HepG2 (cell line): ENCODE data around the gene CASP6. TPM values are rescaled to one million over a fixed set of nuclear protein-coding genes. Genes with fewer than 3 reads are reported as not detected.

Experiments
- CREB1 ChIP-seq, 2 experiments: fragments of 450-650 bp in 1 of 2; IDR thresholded peaks; 2 replicates each; pipeline ENCODE4 v1.6.1; 2016 to 2017; ENCODE audit warnings: control low read depth in 1 of 2, mild to moderate bottlenecking in 1 of 2, missing compliant biosample characterization in 1 of 2, missing genetic modification characterization in 1 of 2
- MIER3 ChIP-seq: IDR thresholded peaks from 2 replicates; pipeline ENCODE4 v1.6.1; 2016; ENCODE audit warnings: missing compliant biosample characterization, borderline replicate concordance
- NCOA1 ChIP-seq: sonication (generic); formaldehyde crosslinking; IDR thresholded peaks from 2 replicates; pipeline ENCODE4 v1.9.0; 2021; ENCODE audit warnings: missing genetic modification reagents
- TIGD3 ChIP-seq: sonication (generic); formaldehyde crosslinking; IDR thresholded peaks from 2 replicates; pipeline ENCODE4 v1.5.1; 2020; ENCODE audit warnings: mild to moderate bottlenecking, missing genetic modification reagents, borderline replicate concordance
- ZFY ChIP-seq: sonication (generic); formaldehyde crosslinking; IDR thresholded peaks from 2 replicates; pipeline ENCODE4 v1.4.0; 2020; ENCODE audit warnings: missing genetic modification reagents
- ZNF263 ChIP-seq: sonication (generic); formaldehyde crosslinking; IDR thresholded peaks from 2 replicates; pipeline ENCODE4 v1.4.0; 2020; ENCODE audit warnings: missing genetic modification reagents
- ZNF318 ChIP-seq: sonication (generic); formaldehyde crosslinking; IDR thresholded peaks from 2 replicates; pipeline ENCODE4 v1.4.0; 2020; ENCODE audit warnings: mild to moderate bottlenecking, missing genetic modification reagents
- ZNF512B ChIP-seq: sonication (generic); formaldehyde crosslinking; IDR thresholded peaks from 2 replicates; pipeline ENCODE4 v1.5.1; 2020; ENCODE audit warnings: missing genetic modification reagents, mild to moderate bottlenecking, borderline replicate concordance
- ZNF549 ChIP-seq: sonication (generic); formaldehyde crosslinking; IDR thresholded peaks from 2 replicates; pipeline ENCODE4 v1.5.0; 2020; ENCODE audit warnings: missing genetic modification reagents
- ZNF572 ChIP-seq: sonication (generic); formaldehyde crosslinking; IDR thresholded peaks from 2 replicates; pipeline ENCODE4 v1.5.1; 2020; ENCODE audit warnings: mild to moderate bottlenecking, missing genetic modification reagents
- ZNF782 ChIP-seq: sonication (generic); formaldehyde crosslinking; IDR thresholded peaks from 2 replicates; pipeline ENCODE4 v1.4.0; 2020; ENCODE audit warnings: missing genetic modification reagents, mild to moderate bottlenecking, borderline replicate concordance
- ZSCAN30 ChIP-seq: sonication (generic); formaldehyde crosslinking; IDR thresholded peaks from 2 replicates; pipeline ENCODE4 v1.5.0; 2020; ENCODE audit warnings: mild to moderate bottlenecking, missing genetic modification reagents
- polyA plus RNA-seq, 8 experiments: library from polyadenylated mRNA; depleted of rRNA in 3 of 8; stranded (reverse) in 7 of 8; unstranded in 1 of 8; fragments of >200 nt; fragmentation: Illumina TruSeq in 4 of 8; extraction: Trizol in 4 of 8; gene quantifications; 2 replicates each; pipeline versions ENCODE4 v1.2.1 to v1.2.3, GENCODE V29; 2011 to 2016; ENCODE audit warnings: low read depth in 4 of 8, missing spikeins in 1 of 8, mixed read lengths in 1 of 8; ENCODE audit not compliant: insufficient read depth in 1 of 8
- total RNA-seq, 5 experiments: library from RNA; depleted of rRNA; stranded (reverse); fragments of >200 nt; fragmentation: Illumina TruSeq; extraction: Trizol; gene quantifications; 2 replicates each; pipeline ENCODE4 v1.2.3, GENCODE V29; 2016; ENCODE audit warnings: low read depth in 1 of 5

CASP6 gene
- total and polyA plus RNA-seq, 2 of the 13 experiments (the other 11 are each of a cell fraction or from before 2014, with no cell fraction given), result 19.7 to 34.6 TPM

- peak; percentile 46; the same call in 1 of the 2 replicates for TF ChIP-seq ZNF318 (CRISPR knock-in tag)
- TF ChIP-seq MIER3 (CRISPR knock-in tag), result no peak
- TF ChIP-seq ZNF549 (CRISPR knock-in tag), result no peak
- TF ChIP-seq ZNF572 (CRISPR knock-in tag), result no peak
- 0 out of 2 replicates have a peak, but pooled peaks have one; percentile 19 for TF ChIP-seq ZNF512B (CRISPR knock-in tag)
- TF ChIP-seq NCOA1 (CRISPR knock-in tag), result no peak
- no peak for TF ChIP-seq ZSCAN30 (CRISPR knock-in tag)
- TF ChIP-seq CREB1 (IDR thresholded peaks at IDR 0.05), result no peak
- TF ChIP-seq CREB1 (CRISPR knock-in tag; IDR thresholded peaks at IDR 0.05), result no peak
- peak; percentile 57; the same call in 1 of the 2 replicates for TF ChIP-seq ZNF263 (CRISPR knock-in tag)
- peak; percentile 87 for TF ChIP-seq ZFY (CRISPR knock-in tag)
- TF ChIP-seq TIGD3, result no peak
- no peak for TF ChIP-seq ZNF782 (CRISPR knock-in tag)
Observed at GRCh38 chr4:109729718-109730618, 26.7 kb upstream of the CASP6 start, which contains the start of gene PLA2G12A (continued).
